ENCODE data around the gene SRSF6.
A peak's percentile ranks its signal among the peaks of the same experiment; 100 is the strongest.
"Not testable (repeated sequence)": the region's sequence is repeated elsewhere in the genome, so short reads cannot be mapped to it uniquely, and the experiment has no call there.

The SRSF6 gene

GRCh38 chr20:43457640-43458421 is at the start of gene SRSF6:
SRSF6 (plus strand) TSS chr20:43457896; CDS start chr20:43458034, 138 bp downstream.
- Histone ChIP-seq H4K20me1 (peaks cover 48% of the 10 kb centered on the region), H3K4me1 (peaks cover 24% of the 10 kb centered on the region), H3K9me3 (no peaks in the 10 kb centered on the region), H3K27ac (peak within 1 kb of the TSS; percentile 100), H3K4me2 (peak within 1 kb of the TSS; percentile 94), H3K27me3 (no peaks in the 10 kb centered on the region), H3K4me3 (peak within 1 kb of the TSS; percentile 96), H3K36me3 (peaks cover 40% of the 10 kb centered on the region), H3K9ac (peak within 1 kb of the TSS; percentile 100)
- TF ChIP-seq Cebpa-rat (IDR thresholded peaks at IDR 0.05), result no peak

GRCh38 chr20:43408848-43409576 is 48.7 kb upstream of the SRSF6 start:
- H3K36me3 ChIP-seq, result no peaks in the 10 kb centered on the region
- H3K4me2 ChIP-seq, result no peak overlapping the region
- H4K20me1 ChIP-seq, result no peaks in the 10 kb centered on the region
- peaks cover 22% of the 10 kb centered on the region for H3K9me3 ChIP-seq
- no peaks in the 10 kb centered on the region for H3K27me3 ChIP-seq
- no peak for TF ChIP-seq Cebpa-rat (IDR thresholded peaks at IDR 0.05)
- no peak overlapping the region for H3K4me3 ChIP-seq
- no peaks in the 10 kb centered on the region for H3K4me1 ChIP-seq
- no peak overlapping the region for H3K27ac ChIP-seq
- no peak overlapping the region for H3K9ac ChIP-seq

- Histone ChIP-seq H3K36me3 (no peaks in the 10 kb centered on the region), H3K27ac (no peak overlapping the region), H3K4me1 (no peaks in the 10 kb centered on the region), H3K9me3 (peaks cover 22% of the 10 kb centered on the region), H3K4me3 (no peak overlapping the region), H4K20me1 (no peaks in the 10 kb centered on the region), H3K27me3 (no peaks in the 10 kb centered on the region), H3K4me2 (no peak overlapping the region), H3K9ac (no peak overlapping the region)
- no peak for TF ChIP-seq Cebpa-rat (IDR thresholded peaks at IDR 0.05)
Measured at GRCh38 chr20:43409577-43409913, 48.2 kb upstream of the SRSF6 start.

- H3K9ac ChIP-seq, result no peak overlapping the region
- H3K4me1 ChIP-seq, result no peaks in the 10 kb centered on the region
- peaks cover 36% of the 10 kb centered on the region for H3K9me3 ChIP-seq
- H4K20me1 ChIP-seq, result no peaks in the 10 kb centered on the region
- H3K27ac ChIP-seq, result no peak overlapping the region
- H3K36me3 ChIP-seq, result no peaks in the 10 kb centered on the region
- no peak for TF ChIP-seq Cebpa-rat (IDR thresholded peaks at IDR 0.05)
- no peak overlapping the region for H3K4me2 ChIP-seq
- H3K27me3 ChIP-seq, result no peaks in the 10 kb centered on the region
- H3K4me3 ChIP-seq, result no peak overlapping the region
Measured at GRCh38 chr20:43415661-43416430, 41.9 kb upstream of the SRSF6 start.

- Histone ChIP-seq H3K9me3 (peaks cover 45% of the 10 kb centered on the region), H3K27me3 (no peaks in the 10 kb centered on the region), H3K4me3 (no peak overlapping the region), H3K4me1 (no peaks in the 10 kb centered on the region), H3K4me2 (no peak overlapping the region), H3K9ac (no peak overlapping the region), H4K20me1 (no peaks in the 10 kb centered on the region), H3K27ac (no peak overlapping the region), H3K36me3 (no peaks in the 10 kb centered on the region)
- TF ChIP-seq Cebpa-rat (IDR thresholded peaks at IDR 0.05), result no peak
Measured at GRCh38 chr20:43416591-43417228, 41.0 kb upstream of the SRSF6 start.

GRCh38 chr20:43420192-43420591 is 37.5 kb upstream of the SRSF6 start:
- H4K20me1 ChIP-seq, result no peaks in the 10 kb centered on the region
- no peaks in the 10 kb centered on the region for H3K27me3 ChIP-seq
- no peak overlapping the region for H3K9ac ChIP-seq
- H3K4me1 ChIP-seq, result peaks cover 6% of the 10 kb centered on the region
- H3K4me3 ChIP-seq, result no peak overlapping the region
- no peak overlapping the region for H3K27ac ChIP-seq
- H3K4me2 ChIP-seq, result no peak overlapping the region
- H3K36me3 ChIP-seq, result no peaks in the 10 kb centered on the region
- no peak for TF ChIP-seq Cebpa-rat (IDR thresholded peaks at IDR 0.05)
- H3K9me3 ChIP-seq, result peaks cover 45% of the 10 kb centered on the region

- not testable (repeated sequence) for H3K4me3 ChIP-seq, H3K9ac ChIP-seq, H3K4me2 ChIP-seq, H3K36me3 ChIP-seq, H3K4me1 ChIP-seq, H4K20me1 ChIP-seq, H3K27me3 ChIP-seq, H3K27ac ChIP-seq
- peaks cover 45% of the 10 kb centered on the region for H3K9me3 ChIP-seq
Measured at GRCh38 chr20:43420913-43421312, 36.8 kb upstream of the SRSF6 start.

GRCh38 chr20:43426172-43426571 is 31.5 kb upstream of the SRSF6 start:
- Histone ChIP-seq H3K9me3 (peaks cover 6% of the 10 kb centered on the region), H3K4me2 (no peak overlapping the region), H3K36me3 (no peaks in the 10 kb centered on the region), H3K27me3 (no peaks in the 10 kb centered on the region), H3K4me3 (no peak overlapping the region), H3K27ac (no peak overlapping the region), H3K4me1 (peaks cover 6% of the 10 kb centered on the region), H3K9ac (no peak overlapping the region), H4K20me1 (no peaks in the 10 kb centered on the region)
- TF ChIP-seq Cebpa-rat (IDR thresholded peaks at IDR 0.05), result no peak

- H3K36me3 ChIP-seq, result no peaks in the 10 kb centered on the region
- no peaks in the 10 kb centered on the region for H3K27me3 ChIP-seq
Measured at GRCh38 chr20:43430265-43431133, 27.2 kb upstream of the SRSF6 start.

More at GRCh38 chr20:43430265-43431133, 27.2 kb upstream of the SRSF6 start:
- H3K4me1 ChIP-seq, result no peaks in the 10 kb centered on the region
- no peak overlapping the region for H3K9ac ChIP-seq
- H3K4me2 ChIP-seq, result no peak overlapping the region
- no peaks in the 10 kb centered on the region for H3K9me3 ChIP-seq
- no peak for TF ChIP-seq Cebpa-rat (IDR thresholded peaks at IDR 0.05)
- H3K27ac ChIP-seq, result no peak overlapping the region
- H3K4me3 ChIP-seq, result no peak overlapping the region
- no peaks in the 10 kb centered on the region for H4K20me1 ChIP-seq
